ENCODE measurements around the gene ARID1B.
A peak's percentile ranks its signal among the peaks of the same experiment; 100 is the strongest.

Gene ARID1B

DNA sequence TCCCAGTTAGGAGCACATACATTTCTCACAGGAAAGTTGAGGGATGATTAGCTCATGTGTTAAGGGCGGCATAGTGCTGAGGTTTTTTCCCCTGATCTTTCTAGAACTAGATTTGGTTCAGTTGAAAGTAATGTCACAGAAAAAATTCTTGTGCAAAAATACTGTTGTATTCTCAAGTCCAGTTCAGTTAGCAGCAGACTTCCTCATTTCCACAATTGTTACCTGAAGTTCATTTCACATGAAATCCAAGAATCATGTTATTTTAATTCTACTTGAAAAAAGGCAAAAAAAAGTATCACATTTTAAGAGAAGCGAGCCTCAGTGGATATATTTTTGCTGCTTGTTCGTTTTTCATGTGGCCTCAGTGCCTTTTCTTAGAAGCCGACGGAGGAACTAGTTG, 318.4 kb downstream of the ARID1B start:
- no peak for TF ChIP-seq GATA2 (IDR thresholded peaks at IDR 0.05; ENCODE audit: low read depth, low read length)
- TF ChIP-seq GATA3 (IDR thresholded peaks at IDR 0.05; ENCODE audit: low read depth, low read length), result no peak

DNA sequence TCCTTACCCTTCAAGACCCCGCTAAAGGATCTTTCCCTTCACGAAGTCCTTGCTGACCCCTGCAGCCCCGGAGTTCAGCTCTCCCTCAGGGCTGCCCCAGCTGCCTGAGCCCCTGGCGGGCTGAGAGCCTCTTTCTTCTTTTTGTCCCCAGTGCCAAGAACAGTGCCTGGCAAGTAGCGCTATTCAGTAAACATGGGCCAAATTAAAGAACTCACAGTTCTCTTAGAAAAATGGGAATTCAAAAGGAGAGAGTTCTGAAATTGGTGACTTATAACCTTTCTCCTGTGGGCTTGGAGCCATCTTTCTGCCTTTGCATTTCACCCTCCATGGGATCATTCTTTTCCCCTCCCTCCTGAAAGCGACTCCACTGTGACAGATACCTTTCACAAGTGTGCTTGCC, 318.9 kb downstream of the ARID1B start:
- TF ChIP-seq GATA2 (IDR thresholded peaks at IDR 0.05; ENCODE audit: low read depth, low read length) (no peak), GATA3 (IDR thresholded peaks at IDR 0.05; ENCODE audit: low read depth, low read length) (no peak)

DNA sequence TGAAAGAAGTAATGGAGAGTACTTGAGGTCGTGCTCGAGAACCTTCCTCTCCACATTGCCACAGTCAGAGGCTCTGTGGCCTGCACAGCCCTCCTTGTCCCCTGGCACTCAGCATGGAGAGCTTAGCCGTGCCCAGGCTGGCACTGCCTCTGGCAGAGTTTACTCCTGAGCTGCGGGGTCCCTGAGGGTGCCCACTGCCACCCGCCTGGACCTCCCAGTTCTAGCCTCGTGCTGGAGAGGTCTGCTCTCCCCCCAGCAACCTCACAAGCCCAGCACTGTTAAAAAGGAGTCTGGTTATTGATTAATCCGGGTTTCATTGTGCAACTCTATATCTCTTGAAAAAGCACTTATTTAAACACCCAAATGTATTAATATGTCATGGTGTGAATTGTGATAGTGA, 319.3 kb downstream of the ARID1B start:
- TF ChIP-seq GATA2 (IDR thresholded peaks at IDR 0.05; ENCODE audit: low read depth, low read length) (no peak), GATA3 (IDR thresholded peaks at IDR 0.05; ENCODE audit: low read depth, low read length) (no peak)

DNA sequence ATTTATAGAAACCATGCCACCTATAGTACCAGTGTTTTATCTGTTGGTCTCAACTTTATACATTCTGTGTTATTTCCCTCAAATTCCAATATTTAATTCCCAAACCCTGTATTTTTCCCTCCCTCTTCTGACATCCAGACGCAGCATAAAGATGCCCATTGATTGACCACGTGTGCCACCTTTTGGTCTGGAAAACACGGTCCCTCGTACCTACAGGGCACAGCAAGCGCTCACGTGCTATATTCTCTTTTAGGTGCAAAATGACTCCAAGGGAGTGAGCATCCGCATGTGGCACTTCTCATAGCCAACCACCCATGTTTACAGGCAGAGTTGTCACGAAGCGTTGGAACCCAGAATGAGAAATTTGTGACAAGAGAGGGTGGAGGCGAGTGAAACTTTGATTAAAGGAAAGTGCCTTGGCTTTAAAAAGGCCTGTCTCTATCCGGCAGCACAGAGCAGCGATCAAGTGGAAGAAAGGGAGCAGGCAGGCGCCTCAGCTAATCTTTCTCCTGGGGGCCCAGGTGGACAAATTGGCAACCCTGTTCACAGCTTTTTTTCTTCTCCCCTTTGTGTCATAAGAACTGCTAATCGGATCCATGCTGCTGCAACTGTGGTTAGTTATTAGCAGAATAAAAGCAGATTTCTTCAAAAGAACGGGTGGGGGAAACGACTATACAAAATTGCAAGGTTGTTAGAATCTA, 320.2 kb downstream of the ARID1B start:
- TF ChIP-seq GATA2 (IDR thresholded peaks at IDR 0.05; ENCODE audit: low read depth, low read length) (no peak), GATA3 (IDR thresholded peaks at IDR 0.05; ENCODE audit: low read depth, low read length) (no peak)

DNA sequence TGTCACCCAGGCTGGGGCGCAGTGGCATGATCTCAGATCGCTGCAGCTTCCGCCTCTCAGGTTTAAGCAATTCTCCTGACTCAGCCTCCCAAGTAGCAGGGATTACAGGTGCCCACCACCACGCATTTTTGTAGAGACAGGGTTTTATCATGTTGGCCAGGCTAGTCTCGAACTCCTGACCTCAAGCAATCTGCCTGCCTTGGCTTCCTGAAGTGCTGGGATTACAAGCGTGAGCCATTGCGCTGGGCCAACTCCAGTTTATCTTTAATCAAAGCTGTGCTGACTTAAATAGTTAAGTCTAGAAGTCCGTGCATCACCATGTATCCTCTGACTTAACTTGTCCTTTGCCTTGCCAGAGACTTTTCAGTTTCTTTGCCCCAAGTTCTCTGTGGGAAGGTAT, 321.8 kb downstream of the ARID1B start:
- no peak for TF ChIP-seq GATA2 (IDR thresholded peaks at IDR 0.05; ENCODE audit: low read depth, low read length)
- TF ChIP-seq GATA3 (IDR thresholded peaks at IDR 0.05; ENCODE audit: low read depth, low read length), result no peak

DNA sequence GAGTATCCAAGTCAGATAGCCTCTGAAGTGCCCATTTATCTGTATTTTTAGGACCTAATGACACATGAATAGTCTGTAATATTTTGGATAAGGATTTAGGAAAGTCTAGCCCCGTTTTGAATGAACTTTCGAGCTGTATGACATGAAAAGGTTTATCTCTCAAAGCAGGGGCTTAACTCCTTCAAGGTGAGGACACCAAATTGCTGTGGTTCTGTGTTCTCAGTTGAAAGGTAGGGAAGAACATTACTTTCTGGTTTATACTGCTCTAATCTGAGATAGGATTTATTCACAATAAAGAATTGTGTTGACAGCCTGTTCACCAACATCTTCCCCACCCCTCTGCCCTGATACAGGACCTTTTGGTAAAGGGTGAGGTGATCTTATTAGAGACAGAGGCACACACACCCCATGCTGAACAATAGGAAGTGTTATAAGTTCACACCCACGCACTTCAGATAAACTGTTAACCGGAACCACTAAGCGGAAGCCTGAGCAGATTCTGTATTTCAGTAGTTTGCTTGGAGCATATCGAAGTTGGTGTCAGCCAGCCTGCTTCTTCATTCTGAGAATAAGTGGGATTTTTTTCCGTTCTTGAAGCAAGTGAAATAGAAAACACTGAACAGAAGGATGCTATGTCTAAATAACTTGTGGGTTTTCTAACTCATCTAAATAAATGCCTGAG, 322.9 kb downstream of the ARID1B start:
- no peak for TF ChIP-seq GATA2 (IDR thresholded peaks at IDR 0.05; ENCODE audit: low read depth, low read length)
- no peak for TF ChIP-seq GATA3 (IDR thresholded peaks at IDR 0.05; ENCODE audit: low read depth, low read length)

DNA sequence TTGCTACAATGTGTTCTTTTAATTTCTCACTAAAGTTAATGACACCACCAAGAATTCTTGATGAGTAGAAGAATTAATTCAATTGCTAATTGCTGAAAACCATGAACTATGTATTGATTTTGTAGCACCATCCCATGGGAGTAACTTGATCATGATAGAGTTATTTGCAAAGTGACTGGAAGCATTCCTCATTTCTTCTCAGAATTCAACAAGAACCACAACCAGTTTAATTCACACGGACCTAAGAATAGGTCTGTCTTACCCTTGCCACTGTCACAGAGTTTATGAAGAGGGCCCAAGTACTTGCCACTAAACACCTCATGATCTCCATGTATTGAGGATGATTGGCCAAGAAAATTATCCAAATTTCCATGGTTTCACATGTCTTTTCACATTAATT, 324.0 kb downstream of the ARID1B start:
- TF ChIP-seq GATA2 (IDR thresholded peaks at IDR 0.05; ENCODE audit: low read depth, low read length) (no peak), GATA3 (IDR thresholded peaks at IDR 0.05; ENCODE audit: low read depth, low read length) (no peak)

DNA sequence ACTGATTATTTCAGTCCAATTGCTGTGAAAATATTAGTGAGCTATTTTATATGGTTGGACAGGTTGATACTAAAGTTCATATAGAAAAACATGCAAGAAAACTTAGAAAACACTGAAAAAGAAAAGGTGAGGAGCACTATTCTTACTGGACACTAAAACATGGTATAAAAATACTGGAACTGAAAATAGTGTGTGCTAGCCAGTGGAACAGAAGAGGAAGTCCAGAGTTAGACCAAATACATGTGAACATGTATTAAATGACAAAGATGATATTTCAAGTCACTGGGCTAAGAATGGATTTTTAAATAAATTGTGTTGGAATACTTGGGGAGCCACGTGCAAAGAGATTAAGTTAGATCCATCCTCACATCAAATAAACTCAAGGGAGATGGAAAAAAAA, 327.6 kb downstream of the ARID1B start:
- no peak for TF ChIP-seq GATA3 (IDR thresholded peaks at IDR 0.05; ENCODE audit: low read depth, low read length)
- TF ChIP-seq GATA2 (IDR thresholded peaks at IDR 0.05; ENCODE audit: low read depth, low read length), result no peak

DNA sequence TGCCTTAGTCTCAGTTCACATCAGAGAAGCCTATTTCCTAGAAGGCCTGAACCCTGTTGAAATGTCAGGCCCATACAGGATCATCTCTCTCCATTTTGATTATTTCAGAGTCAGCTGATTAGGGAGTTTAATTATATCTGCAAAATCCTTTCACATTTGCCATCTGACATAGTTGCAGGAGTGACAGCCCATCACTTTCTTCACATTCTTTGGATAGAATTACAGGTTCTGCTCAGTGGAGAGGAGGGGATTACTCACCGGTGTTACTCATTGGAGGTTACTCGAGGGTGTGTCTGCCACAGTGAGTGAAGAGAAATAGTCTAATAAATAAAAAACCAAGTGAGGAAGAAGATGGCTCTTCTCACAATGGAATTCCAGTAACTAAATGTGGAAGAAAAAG, 329.3 kb downstream of the ARID1B start:
- TF ChIP-seq GATA3 (IDR thresholded peaks at IDR 0.05; ENCODE audit: low read depth, low read length) (no peak), GATA2 (IDR thresholded peaks at IDR 0.05; ENCODE audit: low read depth, low read length) (no peak)

DNA sequence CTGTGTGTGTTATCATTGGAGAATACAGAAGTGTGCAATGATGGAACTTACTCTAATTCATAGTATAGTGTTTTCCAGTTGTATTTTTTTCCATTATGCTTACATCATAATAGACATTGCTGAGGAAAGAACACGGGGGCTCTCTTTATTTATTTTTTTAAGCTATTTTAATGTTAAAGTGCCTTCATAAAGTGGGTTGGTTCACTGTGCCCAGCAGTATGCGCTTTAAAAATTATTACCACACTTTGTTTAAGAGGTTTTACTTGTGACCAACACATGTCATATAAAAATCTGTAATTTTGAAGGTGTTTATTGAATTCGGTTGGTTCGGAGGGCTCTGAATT, 330.4 kb downstream of the ARID1B start:
- no peak for TF ChIP-seq GATA2 (IDR thresholded peaks at IDR 0.05; ENCODE audit: low read depth, low read length)
- no peak for TF ChIP-seq GATA3 (IDR thresholded peaks at IDR 0.05; ENCODE audit: low read depth, low read length)

DNA sequence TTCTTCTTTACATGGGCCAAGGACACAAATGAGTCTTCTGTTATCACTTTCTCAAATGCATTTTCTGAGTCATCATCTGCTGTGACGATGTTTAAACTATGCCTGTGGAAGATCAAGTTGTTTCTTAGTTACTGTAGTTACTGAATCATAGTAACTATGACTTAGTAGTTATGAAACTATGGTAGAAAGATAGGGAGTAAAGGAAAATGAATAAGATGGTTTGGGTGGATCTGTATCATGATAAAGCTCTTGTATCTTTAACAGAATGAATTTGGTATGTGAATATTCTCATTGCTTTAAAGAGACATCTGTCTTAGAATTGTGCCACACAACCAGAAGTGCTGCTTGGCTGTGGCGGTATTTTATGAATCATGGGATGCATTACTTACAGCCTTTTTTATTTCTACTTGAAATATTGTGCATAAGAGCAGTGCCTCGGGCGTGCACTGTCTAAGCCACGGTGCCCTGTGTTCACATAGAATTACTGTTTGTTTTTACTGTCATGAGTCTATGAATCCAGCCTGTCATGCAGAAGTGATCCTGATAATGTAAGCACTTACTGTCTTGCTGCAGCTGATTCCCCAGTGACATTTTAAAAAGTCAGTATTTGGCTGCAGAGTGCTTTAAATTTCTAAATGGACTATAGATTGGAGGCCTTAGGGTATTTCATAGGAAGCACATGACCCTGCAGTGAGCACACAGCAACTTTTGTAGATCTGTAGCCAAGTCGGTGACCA, 330.9 kb downstream of the ARID1B start:
- TF ChIP-seq GATA2 (IDR thresholded peaks at IDR 0.05; ENCODE audit: low read depth, low read length) (0 out of 2 replicates have a peak, but pooled peaks have one; percentile 27), GATA3 (IDR thresholded peaks at IDR 0.05; ENCODE audit: low read depth, low read length) (no peak)

DNA sequence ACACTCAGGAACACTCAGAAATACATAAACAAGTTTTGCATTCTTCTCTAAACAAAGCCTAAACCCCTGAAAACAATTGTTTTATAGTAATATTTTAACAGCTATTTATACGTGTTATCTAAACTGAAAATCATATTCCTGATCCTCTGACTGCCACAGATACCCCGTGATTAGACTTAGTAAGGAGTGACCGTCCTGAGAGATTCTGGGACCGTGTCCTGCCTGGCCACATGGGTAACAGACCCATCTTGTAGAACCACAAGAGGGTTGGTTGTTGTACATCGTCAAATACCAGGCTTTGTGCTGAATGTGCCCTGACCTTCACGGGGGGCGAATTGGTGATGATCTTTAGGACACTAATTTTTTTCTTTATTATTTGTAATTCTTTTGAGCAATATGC, 331.7 kb downstream of the ARID1B start:
- TF ChIP-seq GATA2 (IDR thresholded peaks at IDR 0.05; ENCODE audit: low read depth, low read length), result peak; percentile 36; the same call in 1 of the 2 replicates
- no peak for TF ChIP-seq GATA3 (IDR thresholded peaks at IDR 0.05; ENCODE audit: low read depth, low read length)

DNA sequence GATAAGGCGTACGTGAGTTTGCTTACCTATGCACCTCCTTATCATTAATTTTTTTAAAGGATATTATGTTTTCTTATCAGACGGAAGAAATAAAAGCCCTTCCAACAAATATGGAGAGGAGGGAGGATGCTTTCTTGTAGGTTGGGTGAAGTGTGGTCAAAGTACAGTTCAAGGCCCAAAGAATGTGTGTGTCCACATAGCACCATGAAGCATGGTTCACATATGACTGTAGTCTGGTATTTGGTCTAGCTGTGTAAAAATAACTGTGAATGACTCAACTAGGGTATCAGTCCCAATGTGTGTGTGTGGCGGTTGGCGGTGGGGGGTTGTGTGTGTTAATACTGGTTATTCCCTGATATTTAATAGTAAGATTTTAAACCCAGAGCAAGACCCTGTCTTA, 333.4 kb downstream of the ARID1B start:
- TF ChIP-seq GATA2 (IDR thresholded peaks at IDR 0.05; ENCODE audit: low read depth, low read length) (no peak), GATA3 (IDR thresholded peaks at IDR 0.05; ENCODE audit: low read depth, low read length) (no peak)

DNA sequence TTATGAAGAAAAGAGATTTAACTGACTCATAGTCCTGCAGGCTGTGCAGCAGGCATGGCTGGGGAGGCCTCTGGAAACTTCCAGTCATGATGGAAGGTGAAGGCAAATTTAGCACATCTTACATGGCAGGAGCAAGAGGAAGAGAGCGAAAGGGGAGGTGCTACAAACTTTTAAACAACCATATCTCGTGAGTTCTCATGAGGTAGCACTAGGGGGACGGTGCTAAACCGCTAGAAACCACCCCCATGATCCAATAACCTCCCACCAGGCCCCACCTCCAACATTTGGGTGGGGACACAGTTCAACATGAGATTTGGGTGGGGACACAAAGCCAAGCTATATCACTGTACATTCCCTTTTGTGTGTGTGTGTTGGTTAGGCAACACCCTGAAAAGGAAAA, 336.2 kb downstream of the ARID1B start:
- TF ChIP-seq GATA2 (IDR thresholded peaks at IDR 0.05; ENCODE audit: low read depth, low read length), result no peak
- no peak for TF ChIP-seq GATA3 (IDR thresholded peaks at IDR 0.05; ENCODE audit: low read depth, low read length)

DNA sequence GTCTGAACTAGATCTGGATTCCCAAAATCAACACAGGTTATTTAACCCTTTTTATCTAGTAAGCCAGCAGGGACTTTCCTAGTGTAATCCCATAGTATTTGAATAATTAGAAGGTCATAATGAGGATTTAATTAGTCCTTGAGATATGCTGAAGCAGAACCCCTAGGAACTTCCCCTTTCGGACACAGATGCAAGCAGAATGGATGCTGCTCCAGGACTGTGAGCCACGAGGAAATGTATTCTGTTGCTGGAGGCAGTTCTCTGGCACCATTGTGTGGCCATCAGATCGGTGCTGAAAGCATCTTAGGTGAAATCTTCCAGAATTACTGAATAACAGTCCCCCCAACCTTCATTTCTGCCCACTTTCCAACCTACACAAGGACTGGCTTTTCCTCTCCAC, 339.2 kb downstream of the ARID1B start:
- TF ChIP-seq GATA2 (IDR thresholded peaks at IDR 0.05; ENCODE audit: low read depth, low read length), result no peak
- TF ChIP-seq GATA3 (IDR thresholded peaks at IDR 0.05; ENCODE audit: low read depth, low read length), result no peak
